ENCODE data around the gene CNOT1.

- no peak for TF ChIP-seq CTCF (IDR thresholded peaks at IDR 0.05; ENCODE audit: low read depth, low read length)
- no peak for TF ChIP-seq EZH2phosphoT487 (IDR thresholded peaks at IDR 0.05; ENCODE audit: low read depth)
Observed at GRCh38 chr16:58478427-58478826, 151.2 kb downstream of the CNOT1 start.
